Memory B cell (primary cell): ENCODE results near the gene TAS2R14.

Source experiments
- ATAC-seq: fragments of 150-1000 bp; cut with Tn5 transposase; 2 replicates; pipeline ENCODE4 v1.10.0; 2021; ENCODE audit warnings: low read depth, mild to moderate bottlenecking, moderate library complexity
- DNase-seq, 2 donors: peaks; one replicate each; pipeline ENCODE4 v3.0.0; 2022; ENCODE audit warnings: low spot score in 2 of 2
- H3K27ac Mint-ChIP-seq: one replicate; pipeline ENCODE4 v1.8.0; 2022; ENCODE audit warnings: mild to moderate bottlenecking, moderate library complexity, mixed read lengths
- H3K27me3 Mint-ChIP-seq: one replicate; pipeline ENCODE4 v1.8.0; 2022; ENCODE audit warnings: mixed read lengths
- H3K36me3 Mint-ChIP-seq: one replicate; pipeline ENCODE4 v1.8.0; 2022; ENCODE audit warnings: mild to moderate bottlenecking, mixed read lengths
- H3K4me1 Mint-ChIP-seq: one replicate; pipeline ENCODE4 v1.8.0; 2022; ENCODE audit warnings: mixed read lengths
- H3K4me3 Mint-ChIP-seq: one replicate; pipeline ENCODE4 v1.8.0; 2022; ENCODE audit warnings: mild to moderate bottlenecking, moderate library complexity, mixed read lengths
- H3K9me3 Mint-ChIP-seq: one replicate; pipeline ENCODE4 v1.8.0; 2022; ENCODE audit warnings: mixed read lengths

TAS2R14 gene

DNA sequence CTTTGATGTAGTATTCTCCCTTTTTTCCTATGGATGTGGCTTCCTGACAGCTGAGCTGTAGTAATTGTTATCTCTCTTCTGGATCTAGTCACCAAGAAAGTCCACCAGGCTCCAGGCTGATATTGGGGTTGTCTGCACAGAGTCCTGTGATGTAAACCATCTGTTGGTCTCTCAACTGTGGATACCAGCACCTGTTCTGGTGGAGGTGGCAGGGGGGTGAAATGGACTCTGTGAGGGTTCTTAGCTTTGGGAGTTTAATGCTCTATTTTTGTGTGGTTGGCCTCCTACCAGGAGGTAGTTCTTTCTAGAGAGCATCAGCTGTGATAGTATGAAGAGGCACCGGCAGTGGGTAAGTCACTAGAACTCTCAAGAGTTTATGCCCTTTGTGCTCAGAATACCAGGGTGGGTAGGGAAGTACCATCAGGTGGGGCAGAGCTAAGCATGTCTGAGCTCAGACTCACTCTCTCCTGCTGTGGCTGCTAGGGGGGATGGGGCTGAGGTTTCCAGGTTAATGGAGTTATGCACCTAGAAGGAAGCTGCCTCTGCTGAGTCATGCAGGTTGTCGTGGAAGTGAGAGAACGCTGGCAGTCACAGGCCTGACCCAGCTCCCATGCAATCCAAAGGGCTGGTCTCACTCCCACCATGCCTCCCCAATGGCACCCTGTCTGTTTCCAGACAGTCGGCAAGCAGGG, 3.0 kb upstream of the TAS2R14 start:
- Mint-ChIP-seq H3K4me3 (no peak overlapping the region), H3K9me3 (peaks cover 5% of the 10 kb centered on the region), H3K4me1 (no peaks in the 10 kb centered on the region), H3K36me3 (peaks cover 3% of the 10 kb centered on the region), H3K27me3 (no peaks in the 10 kb centered on the region), H3K27ac (no peak overlapping the region)
- no peak for DNase-seq
- no peak for ATAC-seq

DNA sequence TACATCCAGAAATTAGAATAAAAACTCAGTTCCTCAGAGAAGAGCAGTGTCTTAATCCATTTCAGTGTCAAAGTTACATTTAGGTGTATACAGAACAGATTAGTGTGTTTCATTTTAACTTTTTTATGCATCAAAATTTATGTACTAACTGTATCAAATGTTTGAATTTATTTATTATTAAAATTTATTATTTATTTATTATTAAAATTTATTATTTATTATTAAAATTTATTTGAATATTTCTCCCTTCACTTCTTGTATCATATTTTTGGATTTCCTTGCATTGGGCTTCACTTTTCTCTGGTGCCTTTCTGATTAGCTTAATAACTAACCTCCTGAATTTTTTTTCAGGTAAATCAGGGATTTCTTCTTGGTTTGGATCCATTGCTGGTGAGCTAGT, 2.3 kb upstream of the TAS2R14 start:
- Mint-ChIP-seq H3K27ac (no peak overlapping the region), H3K36me3 (peaks cover 3% of the 10 kb centered on the region), H3K4me3 (no peak overlapping the region), H3K9me3 (peaks cover 4% of the 10 kb centered on the region), H3K27me3 (no peaks in the 10 kb centered on the region), H3K4me1 (no peaks in the 10 kb centered on the region)
- DNase-seq (no peak), ATAC-seq (no peak)

- Mint-ChIP-seq H3K4me1 (no peaks in the 10 kb centered on the region), H3K9me3 (peaks cover 4% of the 10 kb centered on the region), H3K36me3 (peaks cover 3% of the 10 kb centered on the region), H3K27ac (no peak overlapping the region), H3K4me3 (no peak overlapping the region), H3K27me3 (no peaks in the 10 kb centered on the region)
- DNase-seq: no peak
- ATAC-seq: no peak
Measured at GRCh38 chr12:10940389-10940788, 1.3 kb upstream of the TAS2R14 start.

DNA sequence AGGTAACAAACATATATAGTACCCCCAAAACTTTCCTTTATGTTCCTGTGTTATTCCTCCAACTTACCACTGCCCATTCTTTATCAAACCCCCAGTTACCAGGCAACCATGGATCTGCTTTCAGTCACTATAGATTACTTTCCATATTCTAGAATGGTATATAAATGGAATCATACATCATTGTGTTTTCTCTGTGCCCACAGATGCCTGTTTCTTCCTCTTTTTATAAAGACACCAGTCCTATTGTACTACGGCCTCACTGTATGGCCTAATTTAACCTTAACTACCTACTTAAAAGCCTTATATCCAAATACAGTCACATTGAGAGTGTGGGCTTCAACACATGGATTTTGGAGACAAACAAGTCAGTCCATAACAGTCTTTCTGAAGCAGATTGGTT, 2.6 kb downstream of the TAS2R14 start:
- ATAC-seq (no peak), DNase-seq (no peak)
- peak overlapping the region; percentile 8 for H3K27ac Mint-ChIP-seq
- no peak overlapping the region for H3K4me3 Mint-ChIP-seq
- H3K27me3 Mint-ChIP-seq: no peaks in the 10 kb centered on the region
- H3K36me3 Mint-ChIP-seq: peaks cover 4% of the 10 kb centered on the region
- H3K4me1 Mint-ChIP-seq: peaks cover 2% of the 10 kb centered on the region
- H3K9me3 Mint-ChIP-seq: no peaks in the 10 kb centered on the region

GRCh38 chr12:10928746-10929286, 10.2 kb downstream of the TAS2R14 start, which contains the start of gene PRH2:
Gene PRH2 (plus strand): TSS chr12:10929236. CDS start chr12:10929274, 38 bp downstream.
- DNase-seq (no peak), ATAC-seq (no peak)
- Mint-ChIP-seq H3K9me3 (no peaks in the 10 kb centered on the region), H3K27me3 (no peaks in the 10 kb centered on the region), H3K4me1 (peaks cover 2% of the 10 kb centered on the region), H3K36me3 (peaks cover 8% of the 10 kb centered on the region), H3K4me3 (no peak within 1 kb of the TSS), H3K27ac (no peak within 1 kb of the TSS)

GRCh38 chr12:10926269-10926668, 12.8 kb downstream of the TAS2R14 start:
- Mint-ChIP-seq H3K27ac (no peak overlapping the region), H3K4me1 (no peaks in the 10 kb centered on the region), H3K4me3 (no peak overlapping the region), H3K36me3 (peaks cover 6% of the 10 kb centered on the region), H3K27me3 (no peaks in the 10 kb centered on the region), H3K9me3 (no peaks in the 10 kb centered on the region)
- DNase-seq (no peak), ATAC-seq (no peak)

DNA sequence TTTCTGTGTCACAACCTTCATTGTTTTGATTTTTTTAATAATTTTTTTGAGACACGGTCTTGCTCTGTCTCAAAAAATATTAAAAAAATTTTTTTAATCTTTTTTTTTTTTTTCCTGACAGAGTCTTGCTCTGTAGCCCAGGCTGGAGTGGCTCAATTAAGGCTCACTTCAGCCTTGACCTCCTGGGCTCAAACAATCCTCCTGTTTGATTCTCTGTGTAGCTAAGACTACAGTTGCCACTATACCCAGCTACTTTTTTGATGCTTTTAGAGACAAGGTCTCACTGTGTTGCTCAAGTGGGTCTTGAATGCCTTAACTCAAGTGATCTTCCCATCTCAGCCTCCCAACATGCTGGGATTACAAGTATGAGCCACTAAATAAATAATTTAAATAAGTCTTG, 19.3 kb downstream of the TAS2R14 start:
- H3K36me3 Mint-ChIP-seq: peaks cover 1% of the 10 kb centered on the region
- DNase-seq (no peak), ATAC-seq (no peak)
- H3K27ac Mint-ChIP-seq: no peak overlapping the region
- H3K4me3 Mint-ChIP-seq: no peak overlapping the region
- no peaks in the 10 kb centered on the region for H3K27me3 Mint-ChIP-seq
- H3K9me3 Mint-ChIP-seq: peaks cover 2% of the 10 kb centered on the region
- peaks cover 2% of the 10 kb centered on the region for H3K4me1 Mint-ChIP-seq

DNA sequence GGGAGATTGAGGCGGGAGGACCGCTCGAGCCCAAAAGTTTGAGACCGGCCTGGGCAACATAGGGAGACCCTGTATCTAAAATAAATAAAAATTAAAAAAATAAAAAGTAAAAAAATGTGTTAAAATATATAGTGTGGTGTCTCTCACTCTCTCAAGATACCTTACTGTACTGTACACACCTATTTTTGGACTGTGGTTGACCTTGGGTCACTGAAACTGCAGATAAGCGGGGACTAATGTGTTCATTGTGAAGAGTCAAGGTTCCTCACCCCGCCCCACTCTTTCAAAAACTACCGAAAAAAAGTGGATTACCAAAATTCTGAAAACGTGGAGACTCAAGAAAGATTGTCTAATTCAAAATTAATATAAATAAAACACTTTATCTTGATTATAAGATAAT, 28.7 kb downstream of the TAS2R14 start:
- peaks cover 4% of the 10 kb centered on the region for H3K9me3 Mint-ChIP-seq
- H3K4me1 Mint-ChIP-seq: no peaks in the 10 kb centered on the region
- H3K36me3 Mint-ChIP-seq: peaks cover 7% of the 10 kb centered on the region

DNA sequence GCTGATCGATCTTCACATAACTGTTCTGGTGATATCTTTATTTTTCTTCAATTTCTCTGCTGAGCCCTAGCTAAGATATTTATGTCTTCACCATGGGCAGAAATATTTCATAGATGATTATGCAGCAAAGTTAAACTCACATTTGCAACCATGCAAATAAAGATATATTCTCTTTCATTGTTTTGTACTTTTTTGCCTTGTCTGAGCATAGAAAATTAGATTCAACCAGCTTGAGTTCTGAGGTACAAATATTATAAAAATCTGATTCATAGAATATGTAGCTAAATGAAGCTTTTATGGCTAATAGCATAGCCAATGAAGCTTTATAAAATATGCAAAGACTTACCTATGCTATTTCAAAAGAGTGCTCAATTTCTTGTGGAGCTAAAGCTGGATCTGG, 29.6 kb downstream of the TAS2R14 start, which contains the start of gene TAS2R13:
Gene TAS2R13, minus strand, starts transcription at position 101 of the 400 bp plus-strand sequence. CDS start 264 bp downstream, outside the sequence.
- H3K4me3 Mint-ChIP-seq: no peak within 1 kb of the TSS
- ATAC-seq (no peak), DNase-seq (no peak)
- no peaks in the 10 kb centered on the region for H3K27me3 Mint-ChIP-seq
- peaks cover 8% of the 10 kb centered on the region for H3K9me3 Mint-ChIP-seq
- no peaks in the 10 kb centered on the region for H3K4me1 Mint-ChIP-seq
- no peak within 1 kb of the TSS for H3K27ac Mint-ChIP-seq
- peaks cover 13% of the 10 kb centered on the region for H3K36me3 Mint-ChIP-seq

More for the DNA sequence above, 28.7 kb downstream of the TAS2R14 start:
- Mint-ChIP-seq H3K4me3 (no peak overlapping the region), H3K27ac (no peak overlapping the region), H3K27me3 (no peaks in the 10 kb centered on the region)
- DNase-seq: no peak
- ATAC-seq: no peak

DNA sequence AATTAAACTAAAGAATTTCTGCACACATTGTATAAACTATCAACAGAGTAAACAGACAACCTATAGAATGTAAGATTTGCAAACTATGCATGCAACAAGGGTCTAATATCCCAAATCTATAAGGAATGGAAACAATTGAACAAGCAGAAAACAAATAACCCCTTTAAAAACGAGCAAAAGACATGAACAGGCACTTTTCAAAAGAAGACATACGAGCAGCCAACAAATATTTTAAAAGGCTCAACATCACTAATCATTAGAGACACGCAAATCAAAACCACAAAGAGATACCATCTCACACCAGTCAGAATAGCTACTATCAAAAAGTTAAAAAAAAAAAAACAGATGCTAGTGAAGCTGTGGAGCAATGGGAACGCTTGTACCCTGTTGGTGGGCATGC, 34.4 kb downstream of the TAS2R14 start:
- ATAC-seq (no peak), DNase-seq (no peak)
- Mint-ChIP-seq H3K4me3 (no peak overlapping the region), H3K4me1 (no peaks in the 10 kb centered on the region), H3K36me3 (peaks cover 28% of the 10 kb centered on the region), H3K27ac (no peak overlapping the region), H3K27me3 (no peaks in the 10 kb centered on the region), H3K9me3 (peaks cover 15% of the 10 kb centered on the region)

GRCh38 chr12:10901427-10901826, 37.6 kb downstream of the TAS2R14 start:
- peaks cover 16% of the 10 kb centered on the region for H3K9me3 Mint-ChIP-seq
- no peaks in the 10 kb centered on the region for H3K27me3 Mint-ChIP-seq
- H3K4me1 Mint-ChIP-seq: peaks cover 2% of the 10 kb centered on the region
- peaks cover 29% of the 10 kb centered on the region for H3K36me3 Mint-ChIP-seq
- no peak overlapping the region for H3K27ac Mint-ChIP-seq
- ATAC-seq (no peak), DNase-seq (no peak)
- no peak overlapping the region for H3K4me3 Mint-ChIP-seq

- DNase-seq (no peak), ATAC-seq (no peak)
- H3K4me1 Mint-ChIP-seq: peaks cover 2% of the 10 kb centered on the region
- H3K27ac Mint-ChIP-seq: no peak overlapping the region
- peaks cover 28% of the 10 kb centered on the region for H3K36me3 Mint-ChIP-seq
- H3K27me3 Mint-ChIP-seq: no peaks in the 10 kb centered on the region
- peaks cover 16% of the 10 kb centered on the region for H3K9me3 Mint-ChIP-seq
- no peak overlapping the region for H3K4me3 Mint-ChIP-seq
Measured at GRCh38 chr12:10900972-10901371, 38.1 kb downstream of the TAS2R14 start.

- DNase-seq: no peak
- H3K9me3 Mint-ChIP-seq: peaks cover 14% of the 10 kb centered on the region
Measured at GRCh38 chr12:10900530-10900929, 38.5 kb downstream of the TAS2R14 start.

DNA sequence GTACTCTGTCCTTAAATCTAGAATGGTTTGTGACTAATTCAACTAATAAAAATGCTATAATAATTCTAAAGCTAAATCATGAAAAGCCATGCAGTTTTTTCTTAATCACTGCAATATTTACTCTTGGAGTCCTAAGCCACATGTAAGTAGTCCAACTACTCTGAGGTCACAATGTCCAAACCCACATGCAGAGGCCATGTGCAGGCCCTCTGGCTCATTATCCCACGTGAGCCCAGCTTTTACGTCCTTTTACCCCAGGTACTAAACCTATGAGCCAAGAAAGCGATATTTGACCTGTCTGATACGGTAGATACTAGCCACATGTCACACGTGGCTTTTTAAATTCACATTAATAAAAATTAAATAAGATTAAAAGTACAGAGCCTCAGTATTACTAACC, 42.2 kb downstream of the TAS2R14 start:
- ATAC-seq (no peak), DNase-seq (no peak)
- Mint-ChIP-seq H3K4me3 (no peak overlapping the region), H3K9me3 (peaks cover 3% of the 10 kb centered on the region), H3K36me3 (peaks cover 28% of the 10 kb centered on the region), H3K27ac (no peak overlapping the region), H3K4me1 (peaks cover 2% of the 10 kb centered on the region), H3K27me3 (no peaks in the 10 kb centered on the region)

More at GRCh38 chr12:10900530-10900929, 38.5 kb downstream of the TAS2R14 start:
- Mint-ChIP-seq H3K36me3 (peaks cover 28% of the 10 kb centered on the region), H3K4me1 (peaks cover 2% of the 10 kb centered on the region), H3K4me3 (no peak overlapping the region), H3K27me3 (no peaks in the 10 kb centered on the region), H3K27ac (no peak overlapping the region)
- ATAC-seq: no peak

DNA sequence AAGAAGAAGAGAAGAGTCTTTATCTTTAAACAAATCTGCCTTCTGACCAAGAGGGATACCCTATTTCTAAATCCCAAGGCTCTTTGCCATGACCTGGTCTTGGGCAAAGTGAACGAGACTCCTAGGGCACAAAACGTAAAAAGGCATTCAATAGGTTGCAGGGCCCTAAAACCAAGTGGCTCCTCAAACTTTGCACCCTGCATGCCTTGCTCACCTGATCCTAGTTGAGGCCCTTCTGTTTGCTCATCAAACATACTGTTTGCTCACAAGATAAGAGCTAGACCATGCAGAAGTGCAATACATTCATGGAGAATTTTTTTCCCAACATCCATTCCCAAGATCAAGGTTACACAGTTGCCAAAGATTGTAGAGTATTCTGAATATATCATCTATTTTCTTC, 47.1 kb downstream of the TAS2R14 start:
- peaks cover 23% of the 10 kb centered on the region for H3K36me3 Mint-ChIP-seq
- no peaks in the 10 kb centered on the region for H3K9me3 Mint-ChIP-seq
- H3K27me3 Mint-ChIP-seq: no peaks in the 10 kb centered on the region
- no peak overlapping the region for H3K4me3 Mint-ChIP-seq
- DNase-seq: no peak
- no peak overlapping the region for H3K27ac Mint-ChIP-seq
- no peaks in the 10 kb centered on the region for H3K4me1 Mint-ChIP-seq
- ATAC-seq: no peak
